ENCODE measurements around the gene GRIN3B. TPM values are rescaled to one million over a fixed set of nuclear protein-coding genes. Genes with fewer than 3 reads are reported as not detected.

Gene GRIN3B
- total and polyA plus RNA-seq, 2 donors (not counting 1 experiment from before 2014, with no cell fraction given), result 0.10 to 0.42 TPM

DNA sequence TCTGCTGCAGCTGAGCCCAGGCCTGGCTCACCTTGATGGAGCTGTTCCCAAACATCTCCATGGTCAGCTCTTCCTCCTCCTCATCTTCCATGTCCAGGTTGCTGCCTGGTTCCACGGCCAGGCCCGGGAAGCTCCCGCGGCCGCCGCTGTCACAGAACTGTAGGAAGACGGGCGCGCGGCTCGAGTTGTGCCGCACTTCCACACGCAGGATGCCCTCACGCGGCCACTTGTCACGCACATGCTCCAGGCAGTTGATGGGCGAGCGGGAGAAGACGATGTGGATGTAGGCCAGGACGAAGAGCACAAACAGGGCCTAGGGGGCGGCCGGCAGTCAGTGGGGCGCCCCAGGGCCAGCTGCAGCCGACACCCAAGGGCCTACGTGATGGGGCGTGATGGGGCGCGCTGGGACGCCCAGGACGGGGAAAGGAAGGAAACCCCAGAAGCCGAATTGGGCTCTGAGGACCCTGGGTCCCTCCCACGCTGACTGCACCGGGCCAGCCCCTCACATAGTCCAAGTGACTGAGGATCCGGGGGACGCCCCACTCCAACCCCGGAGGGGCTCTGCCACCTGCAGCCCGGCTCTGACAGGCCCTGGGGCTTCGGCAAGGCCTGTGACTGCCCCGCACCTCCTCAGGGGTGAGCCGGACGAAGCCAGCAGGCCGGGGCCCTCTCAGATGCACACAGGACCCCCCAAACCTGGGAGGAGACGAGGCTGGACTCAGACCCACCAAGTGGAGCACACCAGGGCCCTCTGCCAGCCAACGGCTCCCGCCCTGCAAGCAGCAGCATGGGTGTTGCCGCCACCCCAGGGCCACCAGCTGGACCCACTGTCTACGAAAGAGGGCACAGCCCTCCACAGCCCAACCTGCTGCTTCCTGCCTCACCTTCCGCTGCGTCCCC is 14.2 kb downstream of the GRIN3B start:
- peaks cover 32 to 42% of the 10 kb centered on the region in 2 donors for H3K4me1 ChIP-seq (ENCODE audit: control insufficient read depth in 2 of 2, insufficient read depth in 2 of 2, low read length in 2 of 2)
- intact Hi-C loops (cut with micrococcal nuclease), result no loop called here
- H3K4me3 ChIP-seq (ENCODE audit: control extremely low read depth in 1 of 5, extremely low read depth in 1 of 5, insufficient read depth in 1 of 5, low read depth in 2 of 5, low read length in 4 of 5), result no peak overlapping the region
- H2AFZ ChIP-seq (ENCODE audit: insufficient read depth, low read depth, low read length, poor library complexity, severe bottlenecking), result no peak overlapping the region
- H3K4me2 ChIP-seq (replicated peaks; ENCODE audit: low read depth, low read length, poor library complexity, severe bottlenecking), result no peak overlapping the region
- H3K9ac ChIP-seq (ENCODE audit: low read length), result no peak overlapping the region
- no peak for TF ChIP-seq EZH2 (IDR thresholded peaks at IDR 0.05; ENCODE audit: borderline replicate concordance, insufficient read depth, low read depth, low read length, poor library complexity, severe bottlenecking)
- TF ChIP-seq CTCF (IDR thresholded peaks at IDR 0.05), result no peak
- no peak overlapping the region for H3K27ac ChIP-seq (ENCODE audit: low read length in 2 of 2)
- no peaks in the 10 kb centered on the region for H3K27me3 ChIP-seq (replicated peaks in 1 of 4; ENCODE audit: control extremely low read depth in 1 of 4, control insufficient read depth in 3 of 4, insufficient read depth in 4 of 4, low read length in 3 of 4)
- no peaks in the 10 kb centered on the region for H3K9me3 ChIP-seq (ENCODE audit: control extremely low read depth in 1 of 3, control insufficient read depth in 2 of 3, insufficient read depth in 1 of 3, low read length in 2 of 3)
- H3K36me3 ChIP-seq (replicated peaks in 1 of 2; ENCODE audit: control extremely low read depth in 1 of 2, control insufficient read depth in 1 of 2, extremely low read depth in 1 of 2, insufficient read depth in 2 of 2, low read length in 1 of 2), result peaks cover 0 to 43% of the 10 kb centered on the region in 2 experiments
- H4K20me1 ChIP-seq (ENCODE audit: control insufficient read depth, insufficient read depth, low read length, poor library complexity, severe bottlenecking), result peaks cover 99% of the 10 kb centered on the region
- WGBS (ENCODE audit: insufficient coverage), result 94% methylated on average over 49 of the region's 49 CpGs
- H3K4me3 Mint-ChIP-seq, result no peak overlapping the region
- peaks cover 73% of the 10 kb centered on the region for H3K79me2 ChIP-seq (ENCODE audit: control insufficient read depth, insufficient read depth, low read length)
- ChIA-PET CTCF (no interaction called here), POLR2A (no interaction called here)
- no peak overlapping the region for H3K27ac Mint-ChIP-seq
- H3K27me3 Mint-ChIP-seq, result no peaks in the 10 kb centered on the region
- H3K4me1 Mint-ChIP-seq, result peaks cover 37% of the 10 kb centered on the region
- no peak for ATAC-seq (ENCODE audit: low read depth)
- no peak for DNase-seq
- H3K9me3 Mint-ChIP-seq (ENCODE audit: insufficient read depth), result no peaks in the 10 kb centered on the region

Data from B cell (primary cell).